Measurements from ENCODE around the gene CCDC134. TPM values are rescaled to one million over a fixed set of nuclear protein-coding genes. Genes with fewer than 3 reads are reported as not detected.
"Not testable (repeated sequence)": the region's sequence is repeated elsewhere in the genome, so short reads cannot be mapped to it uniquely, and the experiment has no call there.

The CCDC134 gene
- total and polyA plus RNA-seq, 2 donors (not counting 1 experiment from before 2014, with no cell fraction given), result 3.0 to 13.7 TPM

DNA sequence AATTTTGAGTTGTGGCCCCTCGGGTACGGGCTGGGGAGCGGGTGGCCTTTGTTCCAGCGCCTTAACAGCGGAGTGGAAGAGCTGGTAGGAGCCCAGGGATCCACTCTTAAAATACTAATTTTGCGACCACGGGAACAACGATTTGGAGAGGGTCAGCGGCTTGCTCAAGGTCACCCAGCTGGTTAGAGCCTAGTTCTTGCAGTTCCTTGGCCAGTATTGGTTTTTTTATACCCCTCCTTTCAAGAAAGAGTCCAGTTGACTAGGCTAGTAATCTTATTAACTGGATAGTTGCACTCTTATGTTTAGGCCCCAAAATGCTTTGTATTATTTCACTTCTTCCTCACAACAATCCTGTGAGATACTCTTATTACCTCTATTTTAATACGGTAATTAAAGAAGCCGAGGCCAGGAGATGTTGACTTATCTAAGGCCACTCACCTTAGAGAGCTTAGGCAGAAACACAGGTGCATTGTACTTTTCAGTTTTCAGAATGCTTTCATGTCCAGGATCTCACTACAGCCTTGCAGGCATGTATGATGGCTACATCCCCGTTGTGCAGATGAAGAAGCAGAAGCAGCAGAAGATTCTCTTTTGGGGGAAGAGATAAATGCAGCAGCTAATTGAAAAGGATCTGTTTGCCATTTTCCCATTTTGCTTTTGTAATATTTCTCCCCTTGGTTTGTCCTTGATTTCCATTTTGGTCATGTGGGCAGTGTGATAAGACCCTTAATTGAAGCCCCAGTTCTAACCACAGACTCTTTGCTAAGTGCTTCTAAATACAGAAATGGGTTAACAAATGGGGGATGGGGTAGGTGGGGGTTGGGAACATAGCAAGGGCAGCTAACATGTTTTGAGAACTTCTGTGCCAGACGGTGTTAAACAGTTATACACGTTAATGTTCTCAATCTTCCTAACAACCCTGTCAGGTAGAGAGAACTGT lies 33.8 kb downstream of the CCDC134 start:
- H4K20me1 ChIP-seq (ENCODE audit: control insufficient read depth, extremely low read depth, insufficient read depth, low read length), result peaks cover 1% of the 10 kb centered on the region
- no peaks in the 10 kb centered on the region for H3K9me3 ChIP-seq (ENCODE audit: control insufficient read depth, insufficient read depth, low read depth, low read length)
- H3K9ac ChIP-seq (ENCODE audit: insufficient read depth, low read length), result peak overlapping the region; percentile 85
- H3K4me3 ChIP-seq (replicated peaks in 1 of 4; ENCODE audit: control extremely low read depth in 1 of 4, insufficient read depth in 1 of 4, low read depth in 3 of 4, low read length in 4 of 4), result peak overlapping the region; percentile 85 to 96 (median 86)
- peaks cover 41% of the 10 kb centered on the region for H3K79me2 ChIP-seq (ENCODE audit: control insufficient read depth, insufficient read depth, low read length)
- H2AFZ ChIP-seq (ENCODE audit: low read length), result no peak overlapping the region
- DNase-seq (ENCODE audit: low read depth in 2 of 2), result no peak
- H3K4me2 ChIP-seq (ENCODE audit: extremely low read depth, insufficient read depth, low read length), result peak overlapping the region; percentile 86
- H3K27me3 ChIP-seq (ENCODE audit: control insufficient read depth, insufficient read depth, low read length), result no peaks in the 10 kb centered on the region
- H3K36me3 ChIP-seq (ENCODE audit: control insufficient read depth, insufficient read depth, low read length), result peaks cover 10% of the 10 kb centered on the region
- TF ChIP-seq, protein P1, sequence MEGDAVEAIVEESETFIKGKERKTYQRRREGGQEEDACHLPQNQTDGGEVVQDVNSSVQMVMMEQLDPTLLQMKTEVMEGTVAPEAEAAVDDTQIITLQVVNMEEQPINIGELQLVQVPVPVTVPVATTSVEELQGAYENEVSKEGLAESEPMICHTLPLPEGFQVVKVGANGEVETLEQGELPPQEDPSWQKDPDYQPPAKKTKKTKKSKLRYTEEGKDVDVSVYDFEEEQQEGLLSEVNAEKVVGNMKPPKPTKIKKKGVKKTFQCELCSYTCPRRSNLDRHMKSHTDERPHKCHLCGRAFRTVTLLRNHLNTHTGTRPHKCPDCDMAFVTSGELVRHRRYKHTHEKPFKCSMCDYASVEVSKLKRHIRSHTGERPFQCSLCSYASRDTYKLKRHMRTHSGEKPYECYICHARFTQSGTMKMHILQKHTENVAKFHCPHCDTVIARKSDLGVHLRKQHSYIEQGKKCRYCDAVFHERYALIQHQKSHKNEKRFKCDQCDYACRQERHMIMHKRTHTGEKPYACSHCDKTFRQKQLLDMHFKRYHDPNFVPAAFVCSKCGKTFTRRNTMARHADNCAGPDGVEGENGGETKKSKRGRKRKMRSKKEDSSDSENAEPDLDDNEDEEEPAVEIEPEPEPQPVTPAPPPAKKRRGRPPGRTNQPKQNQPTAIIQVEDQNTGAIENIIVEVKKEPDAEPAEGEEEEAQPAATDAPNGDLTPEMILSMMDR (conservative IDR thresholded peaks at IDR 0.05 in 1 of 2, IDR thresholded peaks at IDR 0.05 in 1 of 2; ENCODE audit: low read depth in 1 of 2, low read length in 2 of 2), result no peak
- TF ChIP-seq EZH2 (IDR thresholded peaks at IDR 0.05; ENCODE audit: low read length, missing control alignments), result no peak
- peaks cover 6% of the 10 kb centered on the region for H3K4me1 ChIP-seq (ENCODE audit: control insufficient read depth, extremely low read depth, insufficient read depth, low read length)
- H3K27ac ChIP-seq (ENCODE audit: insufficient read depth, low read length), result peak overlapping the region; percentile 94

DNA sequence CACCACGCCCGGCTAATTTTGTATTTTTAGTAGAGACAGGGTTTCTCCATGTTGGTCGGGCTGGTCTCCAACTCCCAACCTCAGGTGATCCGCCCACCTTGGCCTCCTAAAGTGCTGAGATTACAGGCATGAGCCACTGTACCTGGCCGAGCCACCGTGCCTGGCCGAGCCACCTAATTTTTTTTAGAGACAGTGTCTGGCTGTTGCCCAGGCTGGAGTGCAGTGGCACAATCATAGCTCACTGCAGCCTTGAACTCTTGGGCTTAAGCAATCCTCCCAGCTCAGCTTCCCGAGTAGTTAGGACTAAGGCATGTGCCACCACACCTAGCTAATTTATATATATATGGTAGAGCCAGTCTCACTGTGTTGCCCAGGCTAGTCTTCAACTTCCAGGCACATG lies 35.0 kb downstream of the CCDC134 start:
- peaks cover 11% of the 10 kb centered on the region for H3K36me3 ChIP-seq (ENCODE audit: control insufficient read depth, insufficient read depth, low read length)
- H3K27ac ChIP-seq (ENCODE audit: insufficient read depth, low read length); H3K9ac ChIP-seq (ENCODE audit: insufficient read depth, low read length); H3K4me1 ChIP-seq (ENCODE audit: control insufficient read depth, extremely low read depth, insufficient read depth, low read length); H4K20me1 ChIP-seq (ENCODE audit: control insufficient read depth, extremely low read depth, insufficient read depth, low read length); DNase-seq (ENCODE audit: low read depth in 2 of 2); H3K9me3 ChIP-seq (ENCODE audit: control insufficient read depth, insufficient read depth, low read depth, low read length); H2AFZ ChIP-seq (ENCODE audit: low read length); H3K4me2 ChIP-seq (ENCODE audit: extremely low read depth, insufficient read depth, low read length); H3K27me3 ChIP-seq (ENCODE audit: control insufficient read depth, insufficient read depth, low read length); H3K4me3 ChIP-seq (replicated peaks in 1 of 4; ENCODE audit: control extremely low read depth in 1 of 4, insufficient read depth in 1 of 4, low read depth in 3 of 4, low read length in 4 of 4): not testable (repeated sequence)
- peaks cover 47% of the 10 kb centered on the region for H3K79me2 ChIP-seq (ENCODE audit: control insufficient read depth, insufficient read depth, low read length)

DNA sequence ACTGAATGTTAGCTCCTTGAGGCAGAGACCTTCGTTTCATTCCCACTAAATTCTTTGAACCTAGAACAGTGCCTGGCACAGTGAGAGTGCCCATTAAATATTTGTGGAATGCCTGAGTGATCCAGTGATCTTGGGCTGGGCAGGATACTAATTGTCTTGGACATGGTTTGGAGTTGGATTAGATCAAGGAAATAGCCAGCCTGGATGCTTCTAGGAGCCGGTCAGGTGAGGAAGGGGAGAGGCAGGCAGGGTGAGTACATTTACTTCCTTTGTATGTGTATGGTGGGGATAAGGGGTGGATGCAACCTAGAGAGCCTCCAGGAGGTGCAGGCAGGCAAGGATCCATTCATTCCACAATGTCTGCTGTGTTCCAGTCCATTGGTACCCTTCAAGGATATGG lies 36.1 kb downstream of the CCDC134 start:
- H2AFZ ChIP-seq (ENCODE audit: low read length), result no peak overlapping the region
- H3K27me3 ChIP-seq (ENCODE audit: control insufficient read depth, insufficient read depth, low read length), result no peaks in the 10 kb centered on the region
- no peak overlapping the region for H3K4me3 ChIP-seq (replicated peaks in 1 of 4; ENCODE audit: control extremely low read depth in 1 of 4, insufficient read depth in 1 of 4, low read depth in 3 of 4, low read length in 4 of 4)
- no peak overlapping the region for H3K9ac ChIP-seq (ENCODE audit: insufficient read depth, low read length)
- H3K36me3 ChIP-seq (ENCODE audit: control insufficient read depth, insufficient read depth, low read length), result peaks cover 14% of the 10 kb centered on the region
- H3K9me3 ChIP-seq (ENCODE audit: control insufficient read depth, insufficient read depth, low read depth, low read length), result no peaks in the 10 kb centered on the region
- peaks cover 5% of the 10 kb centered on the region for H4K20me1 ChIP-seq (ENCODE audit: control insufficient read depth, extremely low read depth, insufficient read depth, low read length)
- DNase-seq (ENCODE audit: low read depth in 2 of 2), result no peak
- no peak overlapping the region for H3K27ac ChIP-seq (ENCODE audit: insufficient read depth, low read length)
- no peak overlapping the region for H3K4me2 ChIP-seq (ENCODE audit: extremely low read depth, insufficient read depth, low read length)
- peaks cover 6% of the 10 kb centered on the region for H3K4me1 ChIP-seq (ENCODE audit: control insufficient read depth, extremely low read depth, insufficient read depth, low read length)
- TF ChIP-seq, protein P1 (conservative IDR thresholded peaks at IDR 0.05 in 1 of 2, IDR thresholded peaks at IDR 0.05 in 1 of 2; ENCODE audit: low read depth in 1 of 2, low read length in 2 of 2), result no peak
- TF ChIP-seq EZH2 (IDR thresholded peaks at IDR 0.05; ENCODE audit: low read length, missing control alignments), result no peak
- peaks cover 56% of the 10 kb centered on the region for H3K79me2 ChIP-seq (ENCODE audit: control insufficient read depth, insufficient read depth, low read length)
